ENCODE results near the gene TPPP3. TPM values are rescaled to one million over a fixed set of nuclear protein-coding genes. Genes with fewer than 3 reads are reported as not detected.

Gene TPPP3
- total RNA-seq, 1 donor from 2014 or later: 1.5 TPM

- Mint-ChIP-seq H3K27me3 (ENCODE audit: unreplicated experiment) (no peaks in the 10 kb centered on the region), H3K9me3 (ENCODE audit: unreplicated experiment) (no peaks in the 10 kb centered on the region), H3K36me3 (ENCODE audit: unreplicated experiment) (peaks cover 15% of the 10 kb centered on the region), H3K4me1 (ENCODE audit: unreplicated experiment) (peaks cover 4% of the 10 kb centered on the region), H3K4me3 (ENCODE audit: unreplicated experiment) (no peak overlapping the region), H3K27ac (ENCODE audit: unreplicated experiment) (no peak overlapping the region)
- DNase-seq (ENCODE audit: extremely low spot score, unreplicated experiment): no peak
- no peak for TF ChIP-seq CTCF (IDR thresholded peaks at IDR 0.05)
These were observed 45.6 kb upstream of the TPPP3 start for GRCh38 chr16:67438824-67439393.

- H3K4me3 Mint-ChIP-seq (ENCODE audit: unreplicated experiment): no peak overlapping the region
- DNase-seq (ENCODE audit: extremely low spot score, unreplicated experiment): no peak
These were observed 44.9 kb upstream of the TPPP3 start for GRCh38 chr16:67438098-67438791.

GRCh38 chr16:67437513-67437912, 44.2 kb upstream of the TPPP3 start:
- peaks cover 13% of the 10 kb centered on the region for H3K36me3 Mint-ChIP-seq (ENCODE audit: unreplicated experiment)
- no peak overlapping the region for H3K27ac Mint-ChIP-seq (ENCODE audit: unreplicated experiment)
- no peaks in the 10 kb centered on the region for H3K27me3 Mint-ChIP-seq (ENCODE audit: unreplicated experiment)
- H3K4me3 Mint-ChIP-seq (ENCODE audit: unreplicated experiment): no peak overlapping the region
- H3K4me1 Mint-ChIP-seq (ENCODE audit: unreplicated experiment): peaks cover 5% of the 10 kb centered on the region
- TF ChIP-seq CTCF (IDR thresholded peaks at IDR 0.05): no peak
- no peak for DNase-seq (ENCODE audit: extremely low spot score, unreplicated experiment)
- no peaks in the 10 kb centered on the region for H3K9me3 Mint-ChIP-seq (ENCODE audit: unreplicated experiment)

More at GRCh38 chr16:67438098-67438791, 44.9 kb upstream of the TPPP3 start:
- Mint-ChIP-seq H3K27ac (ENCODE audit: unreplicated experiment) (no peak overlapping the region), H3K9me3 (ENCODE audit: unreplicated experiment) (no peaks in the 10 kb centered on the region), H3K27me3 (ENCODE audit: unreplicated experiment) (no peaks in the 10 kb centered on the region), H3K4me1 (ENCODE audit: unreplicated experiment) (peaks cover 4% of the 10 kb centered on the region), H3K36me3 (ENCODE audit: unreplicated experiment) (peaks cover 13% of the 10 kb centered on the region)
- TF ChIP-seq CTCF (IDR thresholded peaks at IDR 0.05): no peak

- H3K27me3 Mint-ChIP-seq (ENCODE audit: unreplicated experiment): no peaks in the 10 kb centered on the region
- no peak for TF ChIP-seq CTCF (IDR thresholded peaks at IDR 0.05)
- peaks cover 5% of the 10 kb centered on the region for H3K4me1 Mint-ChIP-seq (ENCODE audit: unreplicated experiment)
- H3K27ac Mint-ChIP-seq (ENCODE audit: unreplicated experiment): no peak overlapping the region
- H3K4me3 Mint-ChIP-seq (ENCODE audit: unreplicated experiment): no peak overlapping the region
- H3K36me3 Mint-ChIP-seq (ENCODE audit: unreplicated experiment): peaks cover 13% of the 10 kb centered on the region
- no peaks in the 10 kb centered on the region for H3K9me3 Mint-ChIP-seq (ENCODE audit: unreplicated experiment)
- no peak for DNase-seq (ENCODE audit: extremely low spot score, unreplicated experiment)
These were observed 43.4 kb upstream of the TPPP3 start for GRCh38 chr16:67436640-67437193.

GRCh38 chr16:67435758-67436164, 42.5 kb upstream of the TPPP3 start:
- DNase-seq (ENCODE audit: extremely low spot score, unreplicated experiment): no peak
- Mint-ChIP-seq H3K27ac (ENCODE audit: unreplicated experiment) (no peak overlapping the region), H3K4me3 (ENCODE audit: unreplicated experiment) (no peak overlapping the region), H3K9me3 (ENCODE audit: unreplicated experiment) (no peaks in the 10 kb centered on the region), H3K27me3 (ENCODE audit: unreplicated experiment) (no peaks in the 10 kb centered on the region), H3K4me1 (ENCODE audit: unreplicated experiment) (peaks cover 7% of the 10 kb centered on the region), H3K36me3 (ENCODE audit: unreplicated experiment) (peaks cover 13% of the 10 kb centered on the region)
- TF ChIP-seq CTCF (IDR thresholded peaks at IDR 0.05): no peak

Measured in osteocyte (in vitro differentiated cells).